Right forelimb (tissue), 1 donor: ENCODE measurements around the gene CACFD1.

ENCODE experiments used
- DNase-seq: peaks from one replicate; pipeline ENCODE4 v3.0.0-alpha.2; 2018

CACFD1 gene

GRCh38 chr9:133502112-133502511 is 42.3 kb downstream of the CACFD1 start:
- no peak for DNase-seq

- no peak for DNase-seq
Measured at GRCh38 chr9:133505186-133505830, 45.5 kb downstream of the CACFD1 start.

GRCh38 chr9:133505901-133506652 is 46.3 kb downstream of the CACFD1 start:
- no peak for DNase-seq

GRCh38 chr9:133506653-133507038 is 46.9 kb downstream of the CACFD1 start:
- no peak for DNase-seq

- DNase-seq, result no peak
Measured at GRCh38 chr9:133507246-133507965, 47.6 kb downstream of the CACFD1 start.

GRCh38 chr9:133508046-133508445 is 48.3 kb downstream of the CACFD1 start:
- no peak for DNase-seq

GRCh38 chr9:133509179-133510083 is 49.7 kb downstream of the CACFD1 start:
- DNase-seq, result no peak

GRCh38 chr9:133510926-133511505 is 51.2 kb downstream of the CACFD1 start:
- DNase-seq, result no peak

GRCh38 chr9:133511607-133512006 is 51.8 kb downstream of the CACFD1 start:
- no peak for DNase-seq

GRCh38 chr9:133512253-133513213 is 52.8 kb downstream of the CACFD1 start:
- DNase-seq, result no peak

- no peak for DNase-seq
Measured at GRCh38 chr9:133513214-133514100, 53.7 kb downstream of the CACFD1 start.

- DNase-seq, result no peak
Measured at GRCh38 chr9:133514460-133515239, 54.9 kb downstream of the CACFD1 start.

- no peak for DNase-seq
Measured at GRCh38 chr9:133515240-133515610, 55.4 kb downstream of the CACFD1 start.

- DNase-seq, result no peak
Measured at GRCh38 chr9:133515615-133516255, 56.0 kb downstream of the CACFD1 start.

GRCh38 chr9:133516256-133516960 is 56.6 kb downstream of the CACFD1 start:
- no peak for DNase-seq

- no peak for DNase-seq
Measured at GRCh38 chr9:133516961-133517350, 57.2 kb downstream of the CACFD1 start.

GRCh38 chr9:133517711-133518110 is 57.9 kb downstream of the CACFD1 start:
- DNase-seq, result no peak

- DNase-seq, result no peak
Measured at GRCh38 chr9:133518200-133518599, 58.4 kb downstream of the CACFD1 start.
